ENCODE results near the gene HAUS8.

The HAUS8 gene

DNA sequence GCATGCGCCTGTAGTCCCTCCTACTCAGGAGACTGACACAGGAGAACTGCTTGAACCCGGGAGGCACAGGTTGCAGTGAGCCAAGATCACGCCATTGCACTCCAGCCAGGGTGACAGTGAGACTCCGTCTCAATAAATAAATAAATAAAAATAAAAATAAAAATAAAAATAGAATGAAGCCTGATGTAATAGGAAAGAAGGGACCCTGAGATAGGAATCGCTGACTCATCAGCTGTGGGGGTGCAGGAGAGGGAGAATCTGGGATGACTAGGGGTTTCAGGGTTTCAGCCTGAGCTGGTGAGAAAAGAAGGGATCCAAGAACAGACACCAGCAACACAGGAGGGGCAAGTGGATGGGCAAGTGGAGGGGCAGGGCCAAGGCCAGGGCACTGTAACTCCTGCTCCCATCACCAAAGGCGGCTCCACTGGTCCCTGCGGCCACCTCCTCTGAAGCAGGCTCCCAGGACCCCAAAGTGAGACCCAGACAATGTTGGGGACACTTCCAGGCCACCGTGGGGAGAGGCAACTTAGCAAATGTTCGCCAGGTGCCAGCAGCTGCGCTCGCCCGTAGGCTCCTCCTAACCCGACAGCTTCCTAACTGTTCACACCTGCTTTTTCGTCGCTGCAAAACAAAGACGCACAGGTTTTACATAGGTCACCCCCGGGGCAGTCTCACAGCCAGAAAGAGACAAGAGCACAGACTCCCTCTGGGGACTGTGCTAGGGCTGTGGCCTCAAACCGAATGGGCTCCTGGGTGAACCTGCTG is 1.2 kb downstream of the HAUS8 start:
- DNase-seq, result no peak

DNA sequence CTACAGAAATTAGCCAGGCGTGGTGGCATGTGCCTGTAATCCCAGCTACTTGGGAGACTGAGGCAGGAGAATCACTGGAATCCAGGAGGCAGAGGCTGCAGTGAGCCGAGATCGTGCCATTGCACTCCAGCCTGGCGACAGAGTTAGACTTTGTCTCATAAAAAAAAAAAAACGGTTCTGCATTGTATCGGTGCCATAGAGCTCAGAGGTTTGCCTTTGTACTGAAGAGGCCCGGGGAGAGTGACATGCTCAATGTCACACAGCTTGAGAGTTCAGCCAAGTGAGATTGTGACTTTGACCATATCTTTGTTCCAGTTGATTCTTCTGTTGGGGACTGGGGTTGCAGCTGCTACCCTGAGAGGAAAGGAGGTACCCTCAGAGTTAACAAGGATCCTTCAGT is 4.3 kb downstream of the HAUS8 start:
- DNase-seq, result no peak

DNA sequence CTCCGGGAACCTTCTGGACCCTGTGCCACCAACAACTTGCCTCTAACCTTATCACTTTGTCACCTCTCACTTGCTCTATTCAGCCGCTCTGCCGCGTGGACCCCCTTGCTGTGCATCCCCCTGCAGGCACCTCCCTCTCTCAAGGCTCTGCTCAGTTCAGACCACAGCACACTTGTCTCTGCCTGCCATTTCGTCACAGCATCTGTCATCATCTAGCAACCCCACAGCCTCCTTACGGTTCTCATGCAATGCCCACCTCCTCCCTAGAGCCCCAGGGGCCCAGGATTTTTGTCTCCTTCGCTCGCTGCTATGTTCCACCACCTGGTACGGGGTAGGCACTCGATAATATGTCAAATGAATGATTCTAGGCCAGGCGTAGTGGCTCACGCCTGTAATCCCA is 4.8 kb downstream of the HAUS8 start:
- DNase-seq, result no peak

DNA sequence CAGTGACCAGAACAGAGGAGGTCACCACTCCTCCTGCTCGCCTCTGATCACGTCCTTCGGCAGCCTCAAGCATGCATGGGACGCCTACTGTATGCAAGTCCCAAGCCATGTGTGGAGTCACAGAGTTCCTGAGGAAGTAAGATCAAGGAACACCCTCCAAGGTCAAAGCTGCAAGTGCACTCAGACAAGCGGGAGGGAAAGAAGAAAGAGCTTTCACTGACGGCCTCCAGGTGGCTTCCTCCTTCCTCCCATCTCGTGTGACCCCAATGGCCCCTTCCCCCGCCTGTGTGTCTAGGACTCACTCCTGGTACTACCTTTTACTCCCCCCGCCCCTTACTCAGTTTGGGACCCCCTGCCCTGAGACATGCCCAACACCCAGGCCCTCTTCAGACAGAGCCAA is 6.1 kb downstream of the HAUS8 start:
- DNase-seq, result no peak

DNA sequence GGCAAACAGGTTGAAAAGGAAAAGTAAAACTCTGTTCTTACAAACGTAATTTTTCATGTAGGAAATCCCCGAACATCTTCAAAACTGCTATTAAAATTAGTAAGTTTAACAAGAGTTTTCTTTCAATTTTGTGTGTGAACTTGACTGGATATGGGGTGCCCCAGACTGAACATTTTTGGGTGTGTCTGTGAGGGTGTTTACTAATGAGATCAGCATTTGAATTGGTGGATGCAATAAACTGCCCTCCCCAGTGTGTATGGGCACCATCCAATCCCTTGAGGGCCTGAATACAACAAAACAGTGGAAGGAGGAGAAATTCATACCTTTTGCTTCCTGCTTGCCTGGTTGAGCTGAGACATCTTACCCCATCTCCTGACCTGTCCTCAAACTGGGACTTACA is 11.8 kb downstream of the HAUS8 start:
- DNase-seq, result no peak

DNA sequence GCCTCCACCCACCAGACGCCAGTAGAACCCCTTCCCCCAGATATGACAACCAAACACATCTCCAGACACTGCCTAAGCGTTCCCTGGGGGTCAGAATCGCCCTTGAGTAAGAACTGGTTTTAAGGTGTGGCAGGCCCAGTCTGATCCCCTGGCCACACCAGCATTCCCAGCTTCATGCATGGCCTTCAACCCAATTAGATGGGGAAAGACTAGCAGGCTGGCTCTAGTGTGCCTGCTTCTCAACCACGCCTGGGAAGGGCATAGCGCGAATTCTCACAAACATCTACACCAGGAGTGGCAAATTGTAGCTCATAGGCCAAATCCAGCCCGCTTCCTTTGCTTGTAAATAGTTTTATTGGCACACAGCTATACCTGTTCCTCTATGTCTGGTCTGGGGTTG is 13.6 kb downstream of the HAUS8 start:
- DNase-seq, result no peak

DNA sequence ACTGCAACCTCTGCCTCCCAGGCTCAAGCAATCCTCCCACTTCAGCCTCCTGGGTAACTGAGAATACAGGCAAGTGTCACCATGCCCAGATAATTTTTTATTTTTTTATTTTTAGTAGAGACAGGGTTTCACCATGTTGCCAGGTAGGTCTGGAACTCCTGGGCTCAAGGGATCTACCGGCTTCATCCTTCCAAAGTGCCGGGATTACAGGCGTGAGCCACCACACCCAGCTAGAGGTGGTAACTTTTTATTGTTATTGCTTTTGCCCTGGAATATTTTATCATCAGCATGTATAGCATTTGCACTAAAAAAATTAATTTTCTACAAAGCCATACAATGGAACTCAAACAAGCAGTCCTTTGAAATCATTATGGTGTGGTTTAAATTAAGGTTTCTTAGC is 14.0 kb downstream of the HAUS8 start:
- DNase-seq, result no peak

DNA sequence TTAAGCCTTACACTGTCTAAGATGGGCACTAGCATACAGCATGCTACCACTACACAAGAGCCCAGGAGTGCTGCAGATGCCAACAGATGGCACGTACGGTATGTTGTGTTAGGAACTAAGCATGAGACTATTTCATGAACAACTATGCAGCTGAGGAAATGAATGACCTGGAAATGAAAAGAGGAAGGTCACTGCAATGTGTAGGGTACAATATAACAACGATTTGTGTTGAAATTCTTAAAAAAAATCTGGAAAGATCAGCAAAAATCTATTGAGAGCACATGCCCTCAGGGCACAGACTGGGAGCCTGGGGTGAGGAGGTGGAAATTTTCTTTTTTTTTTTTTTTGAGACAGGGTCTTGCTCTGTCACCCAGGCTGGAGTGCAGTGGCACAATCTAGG is 14.4 kb downstream of the HAUS8 start:
- DNase-seq, result no peak

DNA sequence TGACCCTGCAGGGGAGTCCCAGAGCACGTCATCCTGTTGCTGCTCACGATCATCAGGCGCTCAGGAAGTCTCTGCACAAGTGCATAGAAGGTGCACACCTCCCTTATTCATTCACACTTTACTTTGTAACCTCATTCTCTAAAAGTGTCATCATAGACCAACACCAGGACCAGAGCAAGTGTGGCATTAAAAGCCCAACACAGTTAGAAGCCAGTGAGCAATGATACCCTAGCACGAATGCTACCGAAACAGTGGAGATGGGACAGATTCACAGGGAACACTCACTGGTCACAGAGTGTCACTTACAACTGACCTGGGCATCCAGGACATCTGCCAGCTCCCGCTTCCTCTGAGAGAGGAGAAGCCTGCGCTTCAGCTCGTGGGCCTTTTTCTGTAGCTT is 17.0 kb downstream of the HAUS8 start:
- no peak for DNase-seq

DNA sequence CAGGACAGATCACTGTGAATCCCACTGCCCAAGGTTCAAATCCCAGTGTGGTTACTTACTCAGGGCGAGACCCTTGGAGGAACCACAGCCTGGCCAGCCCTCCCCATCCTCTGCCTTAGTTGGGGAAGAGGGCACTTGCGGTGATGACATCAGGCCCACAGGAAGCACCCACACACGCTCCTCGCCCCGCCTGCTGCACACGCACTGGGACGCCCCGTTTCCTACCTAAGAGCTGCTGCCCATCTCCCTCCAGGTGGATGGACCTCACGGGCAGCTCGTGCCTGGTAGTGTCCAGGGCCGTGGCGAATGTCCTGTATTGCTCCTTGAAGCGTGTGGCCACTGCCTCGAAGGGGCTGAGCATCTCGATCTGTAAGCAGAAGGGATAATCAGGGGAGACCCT is 19.6 kb downstream of the HAUS8 start:
- DNase-seq, result no peak

DNA sequence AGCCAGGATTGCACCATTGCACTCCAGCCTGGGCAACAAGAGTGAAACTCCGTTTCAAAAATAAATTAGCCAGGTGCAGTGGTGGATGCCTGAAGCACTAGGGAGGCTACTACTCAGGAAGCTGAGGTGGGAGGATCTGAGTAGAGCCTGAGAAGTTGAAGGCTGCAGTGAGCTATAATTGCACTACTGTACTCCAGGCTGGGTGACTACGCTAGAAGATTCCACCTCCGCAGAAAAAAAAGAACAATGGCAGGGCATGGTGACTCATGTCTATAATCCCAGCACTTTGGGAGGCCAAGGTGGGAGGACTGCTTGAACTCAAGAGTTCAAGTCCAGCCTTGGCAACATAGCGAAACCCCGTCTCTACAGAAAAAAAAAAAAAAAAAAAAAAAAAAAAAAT is 20.5 kb downstream of the HAUS8 start:
- DNase-seq, result no peak

DNA sequence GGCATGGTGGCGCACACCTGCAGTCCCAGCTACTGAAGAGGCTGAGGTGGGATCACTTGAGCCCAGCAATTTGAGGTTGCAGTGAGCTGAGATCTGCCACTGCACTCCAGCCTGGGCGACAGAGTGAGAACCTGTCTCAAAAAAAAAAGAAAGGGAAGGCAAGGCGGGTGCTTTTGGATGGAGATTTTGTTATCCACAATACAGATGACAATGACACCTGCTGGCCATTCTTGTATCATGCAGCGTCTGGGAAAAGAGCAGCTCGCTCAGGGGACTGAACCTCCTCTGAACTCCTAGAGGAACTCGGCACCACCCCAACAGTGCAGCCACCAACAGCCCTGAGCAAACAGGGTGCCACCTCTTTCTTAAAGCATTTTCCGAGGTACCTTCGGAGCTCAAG is 22.8 kb downstream of the HAUS8 start:
- DNase-seq, result no peak

DNA sequence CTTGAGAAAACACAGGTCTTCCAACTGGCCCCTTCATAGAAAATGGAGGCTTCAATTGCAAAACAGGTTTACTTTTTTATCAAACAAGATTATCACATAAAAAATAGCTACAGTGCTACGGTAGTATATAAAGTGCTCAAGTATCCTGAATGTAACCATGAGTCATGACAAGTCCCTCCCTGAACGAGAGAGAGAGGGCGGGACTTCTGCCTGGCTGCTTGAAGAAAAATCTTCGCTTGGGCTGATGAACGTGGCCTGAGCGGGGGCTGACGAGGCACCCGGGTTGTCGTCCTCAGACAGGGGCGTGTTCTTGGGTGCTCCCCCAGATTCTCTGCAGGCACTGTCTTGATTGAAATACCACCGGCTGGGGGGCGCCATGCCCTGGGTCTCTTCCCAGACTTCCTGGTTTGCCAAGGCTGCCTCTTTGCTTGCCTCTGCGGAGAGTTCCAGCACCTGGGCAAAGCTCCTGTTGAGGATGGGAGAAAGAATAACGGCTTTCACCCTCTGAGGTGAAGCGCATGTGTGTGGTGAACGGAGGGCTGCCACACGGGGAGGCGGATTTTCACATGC is 25.5 kb downstream of the HAUS8 start:
- no peak for DNase-seq

DNA sequence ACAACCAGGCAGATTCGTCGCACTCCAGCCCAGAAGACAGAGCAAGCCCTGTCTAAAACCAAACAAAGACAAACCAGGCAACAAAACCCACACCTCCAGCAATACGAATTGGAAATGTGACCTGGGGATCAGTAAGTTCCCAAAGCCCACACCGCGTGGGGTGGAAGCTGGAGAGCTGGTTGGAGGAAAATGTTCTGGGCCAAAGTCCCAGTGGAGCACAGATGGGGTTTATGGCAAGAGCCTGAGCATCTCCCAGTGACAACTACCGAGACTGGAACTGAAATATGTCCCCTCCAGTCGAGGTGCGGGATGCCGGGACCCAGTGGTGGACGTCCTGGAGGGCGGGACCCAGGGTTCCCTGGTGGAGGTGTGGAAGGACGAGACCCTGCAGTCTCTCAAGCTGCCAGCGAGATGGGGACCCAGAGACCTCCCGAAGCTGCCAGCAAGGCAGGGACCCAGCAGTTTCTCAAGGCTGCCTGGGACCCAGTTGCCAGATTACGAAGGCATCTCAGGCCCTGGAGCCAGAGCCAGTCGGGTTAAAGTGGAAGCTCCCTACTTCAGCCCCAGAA is 26.3 kb downstream of the HAUS8 start:
- DNase-seq, result no peak

DNA sequence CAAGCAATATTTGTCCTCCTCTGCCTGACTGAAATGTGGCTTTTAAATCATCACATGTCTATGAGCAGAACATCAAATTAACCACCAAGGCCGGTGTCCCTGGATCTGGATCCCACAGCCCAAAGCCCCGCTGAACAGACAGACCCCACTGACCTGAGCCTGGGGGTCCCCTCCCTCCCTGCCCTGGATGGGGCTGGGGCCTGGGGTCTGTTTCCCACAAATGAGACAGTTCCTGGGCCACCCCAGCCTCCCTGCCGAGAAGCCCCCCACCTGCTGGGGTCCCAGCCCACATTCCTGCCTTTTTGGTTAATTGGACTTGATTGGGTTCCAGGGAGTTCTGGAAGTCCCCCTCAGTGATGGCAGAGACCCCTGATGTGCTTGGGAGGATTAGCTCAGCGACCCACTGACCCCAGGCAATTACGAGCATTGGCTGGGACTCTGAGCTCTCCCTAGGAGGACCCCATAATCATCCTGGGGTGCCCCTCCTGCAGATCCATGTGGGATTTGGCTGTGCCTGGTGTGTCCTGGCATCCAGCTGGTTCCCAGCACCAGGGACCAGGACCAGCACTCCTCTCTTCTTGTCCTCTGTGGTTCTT is 29.2 kb downstream of the HAUS8 start:
- DNase-seq, result no peak

DNA sequence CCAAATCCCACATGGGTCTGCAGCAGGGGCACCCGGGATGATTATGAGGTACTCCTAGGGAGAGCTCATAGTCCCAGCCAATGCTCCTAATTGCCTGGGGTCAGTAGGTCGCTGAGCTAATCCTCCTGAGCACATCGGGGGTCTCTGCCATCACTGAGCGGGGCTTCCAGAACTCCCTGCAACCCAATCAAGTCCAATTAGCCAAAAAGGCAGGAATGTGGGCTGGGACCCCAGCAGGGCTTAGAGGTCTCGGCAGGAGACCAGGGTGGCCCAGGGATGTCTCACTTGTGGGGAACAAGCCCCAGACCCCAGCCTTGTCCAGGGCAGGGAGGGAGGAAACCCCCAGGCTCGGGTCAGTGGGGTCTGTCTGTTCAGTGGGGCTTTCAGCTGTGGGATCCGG is 31.5 kb downstream of the HAUS8 start:
- DNase-seq, result no peak

DNA sequence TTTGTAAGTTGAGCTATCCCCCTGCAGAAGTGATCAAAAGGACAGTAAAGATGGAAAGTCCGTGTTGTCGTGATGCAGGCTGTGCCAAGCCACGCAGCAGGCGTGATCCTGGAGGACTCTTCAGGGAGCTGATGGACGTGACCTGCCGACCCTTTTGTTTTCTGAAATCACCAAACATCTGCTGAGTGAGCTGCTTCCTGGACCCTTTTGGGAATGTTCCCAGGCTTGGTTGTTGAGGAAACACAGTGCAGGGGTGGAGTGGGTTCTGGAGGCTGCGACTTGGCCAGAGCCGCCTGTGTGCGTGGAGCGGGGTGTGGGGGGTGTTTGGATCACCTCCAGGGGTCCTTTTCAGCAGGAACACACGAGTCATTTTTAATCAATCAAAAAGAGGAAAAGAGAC is 33.3 kb downstream of the HAUS8 start:
- DNase-seq, result no peak

DNA sequence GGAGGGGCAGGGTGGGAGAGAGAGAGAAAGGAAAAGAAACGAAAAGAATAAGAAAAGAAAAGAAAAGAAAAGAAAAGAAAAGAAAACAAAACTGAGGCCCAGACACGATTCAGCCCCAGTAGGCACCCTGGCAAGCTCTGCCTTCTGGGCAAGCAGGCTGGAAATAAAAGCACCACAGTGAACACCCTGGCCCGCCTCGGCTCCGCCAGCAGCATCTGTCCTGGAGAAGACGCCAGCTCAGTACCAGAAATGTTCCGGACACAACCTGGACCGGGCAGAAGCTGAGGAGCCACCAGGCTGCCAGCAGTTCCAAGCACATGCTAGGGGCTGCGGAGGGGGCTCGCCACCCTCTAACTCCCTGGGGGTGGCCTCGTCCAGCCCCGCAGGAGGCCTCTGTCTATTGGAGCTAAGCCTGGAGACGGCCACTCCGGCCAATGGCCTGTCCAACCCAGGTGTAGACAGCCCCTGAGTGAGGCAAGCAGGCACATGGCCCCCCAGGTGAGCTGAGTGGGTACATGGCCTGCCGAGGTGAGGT is 37.2 kb downstream of the HAUS8 start:
- no peak for DNase-seq

DNA sequence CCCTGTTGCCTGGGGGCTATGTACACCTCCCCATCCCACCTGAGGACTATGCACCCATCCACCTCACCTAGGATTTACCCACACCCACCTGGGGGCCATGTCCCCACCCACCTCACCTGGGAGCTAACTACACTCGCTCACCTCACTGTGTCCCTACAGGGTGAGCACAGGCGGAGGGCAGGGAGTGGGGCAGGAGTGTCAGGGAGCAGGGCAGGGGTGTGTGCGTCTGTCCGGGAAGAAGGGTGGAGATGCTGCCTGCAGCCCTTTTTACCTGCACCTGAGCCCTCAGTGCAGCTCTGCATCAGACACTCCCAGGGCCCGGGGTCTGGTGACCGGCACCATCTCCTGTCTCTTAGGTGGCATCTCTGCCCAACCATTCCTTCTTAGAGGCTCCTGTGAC is 38.1 kb downstream of the HAUS8 start:
- DNase-seq, result no peak

DNA sequence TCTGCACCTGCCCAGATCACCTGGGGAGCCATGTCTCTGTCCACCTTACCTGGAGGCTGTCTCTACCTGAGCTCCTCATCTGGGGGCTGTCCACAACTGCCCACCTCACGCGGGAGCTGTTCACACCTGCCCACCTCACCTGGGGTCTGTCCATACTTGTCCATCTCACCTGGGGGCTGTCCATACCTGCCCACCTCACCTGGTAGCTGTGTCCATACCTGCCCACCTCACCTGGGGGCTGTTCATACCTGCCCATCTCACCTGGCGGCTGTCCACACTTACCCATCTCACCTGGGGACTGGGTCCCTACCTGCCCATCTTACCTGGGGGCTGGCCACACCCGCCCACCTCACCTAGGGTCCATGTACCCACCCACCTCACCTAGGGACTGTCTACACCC is 38.6 kb downstream of the HAUS8 start:
- DNase-seq, result no peak

DNA sequence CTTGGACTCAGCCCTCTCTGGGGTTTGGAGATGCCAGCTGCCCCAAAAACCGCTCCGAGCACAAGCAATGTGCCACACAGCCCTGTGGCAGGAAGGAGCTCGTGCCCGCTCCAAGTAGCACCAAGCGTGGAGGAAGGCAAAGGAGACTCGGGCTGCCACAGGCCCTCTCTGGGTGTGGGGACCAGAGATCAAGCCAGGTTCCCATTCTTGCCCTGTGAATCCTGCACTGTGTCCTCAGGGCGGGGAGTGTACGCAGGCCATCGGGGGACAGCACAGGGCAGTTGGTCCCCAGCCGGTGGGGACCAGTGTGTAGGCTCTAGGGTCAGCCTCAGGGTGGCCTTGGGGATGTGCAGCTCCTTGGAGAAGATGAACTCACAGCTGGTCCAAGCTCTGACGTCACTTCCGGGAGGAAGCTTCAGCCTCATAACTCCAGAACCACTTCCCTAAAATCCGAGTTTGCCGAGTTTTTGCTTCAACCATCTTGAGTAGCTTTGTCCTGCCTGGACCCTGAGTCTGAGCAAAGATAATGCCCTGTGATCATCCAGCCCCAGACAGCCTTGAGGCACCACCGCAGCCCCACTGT is 39.3 kb downstream of the HAUS8 start:
- no peak for DNase-seq

DNA sequence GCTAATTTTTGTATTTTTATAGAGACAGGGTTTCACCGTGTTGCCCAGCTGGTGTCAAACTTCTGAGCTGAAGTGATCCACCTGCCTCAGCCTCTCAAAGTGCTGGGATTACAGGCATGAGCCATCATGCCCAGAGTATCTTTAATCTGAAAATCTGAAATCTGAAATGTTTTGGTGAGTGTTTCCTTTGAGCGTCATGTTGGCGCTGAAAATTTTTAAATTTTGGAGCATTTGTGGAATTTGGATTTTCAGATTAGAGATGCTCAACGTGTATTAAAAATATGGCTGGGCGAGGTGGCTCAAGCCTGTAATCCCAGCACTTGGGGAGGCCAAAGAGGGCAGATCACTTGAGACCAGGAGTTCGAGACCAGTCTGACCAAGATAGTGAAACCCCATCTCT is 43.5 kb downstream of the HAUS8 start:
- no peak for DNase-seq

DNA sequence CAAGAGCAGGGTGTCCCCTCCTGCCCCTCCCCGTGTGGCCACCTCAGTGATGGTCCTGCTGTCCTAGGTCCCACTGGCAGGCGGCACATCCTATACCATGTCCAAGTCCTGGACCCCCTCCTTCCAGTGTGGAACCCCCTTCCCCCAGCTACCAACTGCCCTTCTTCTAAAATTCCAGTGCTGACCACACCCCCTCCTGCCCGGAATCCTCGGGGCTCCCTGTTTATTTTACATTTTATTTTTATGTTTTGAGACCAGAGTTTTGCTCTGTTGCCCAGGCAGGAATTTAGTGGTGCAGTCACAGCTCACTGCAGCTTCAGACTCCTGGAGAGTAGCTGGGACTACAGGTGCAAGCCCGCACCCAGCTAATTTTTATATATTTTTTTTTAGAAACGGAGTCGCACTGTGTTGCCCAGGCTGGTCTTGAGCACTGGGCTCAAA is 47.7 kb downstream of the HAUS8 start:
- no peak for DNase-seq

Data from right forelimb (tissue), 1 donor.